HCT116 (cell line): ENCODE results near the gene VPS35L.

ENCODE experiments used
- CEBPB ChIP-seq: IDR thresholded peaks from 2 replicates; pipeline ENCODE4 v1.6.1; 2012; ENCODE audit warnings: low read depth
- EZH2 ChIP-seq: fragments of 200-600 bp; sonication (generic); IDR thresholded peaks from 2 replicates; pipeline ENCODE4 v1.6.1; 2017; ENCODE audit warnings: antibody characterized with exemption, mixed run types
- POLR2AphosphoS5 ChIP-seq: IDR thresholded peaks from 2 replicates; pipeline ENCODE4 v1.6.1; 2011; ENCODE audit warnings: mild to moderate bottlenecking, low read depth, low read length, moderate library complexity
- TF ChIP-seq, protein P1 (sequence below), 3 experiments: fragments of 200-600 bp in 1 of 3; sonication (generic) in 1 of 3; IDR thresholded peaks in 2 of 3; conservative IDR thresholded peaks in 1 of 3; 2 replicates each; pipeline ENCODE4 v1.5.1; 2012 to 2017; ENCODE audit warnings: low read depth in 2 of 3, low read length in 2 of 3, antibody characterized with exemption in 1 of 3, borderline replicate concordance in 1 of 3, control low read depth in 1 of 3, mild to moderate bottlenecking in 1 of 3, mixed read lengths in 1 of 3, mixed run types in 1 of 3, moderate library complexity in 1 of 3; ENCODE audit not compliant: insufficient read depth in 1 of 3
- TF ChIP-seq, protein P2 (sequence below): IDR thresholded peaks from 2 replicates; pipeline ENCODE4 v1.6.1; 2012

DNA sequence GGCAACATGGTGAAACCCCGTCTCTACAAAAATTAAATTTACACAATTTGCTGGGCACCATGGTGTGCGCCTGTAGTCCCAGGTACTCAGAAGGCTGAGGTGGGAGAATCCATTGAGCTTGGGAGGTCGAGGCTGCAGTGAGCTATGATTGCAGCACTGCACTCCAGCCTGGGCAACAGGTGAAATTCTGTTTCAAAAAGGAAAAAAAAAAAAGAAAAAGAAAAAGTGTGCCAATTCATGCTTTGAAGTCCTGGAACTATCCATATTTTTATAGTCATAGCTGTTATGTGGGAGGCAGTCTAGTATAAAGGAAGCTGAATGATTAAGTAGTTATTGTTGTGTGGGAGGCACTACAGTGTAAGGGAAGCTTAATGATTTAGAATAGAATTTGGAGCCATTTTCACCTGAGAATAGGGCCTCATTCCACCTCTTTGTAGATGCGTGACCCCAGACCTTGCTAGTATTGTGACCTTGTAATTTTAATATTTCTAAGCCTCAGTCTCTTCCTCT, 194.1 kb downstream of the VPS35L start:
- TF ChIP-seq, protein P1, sequence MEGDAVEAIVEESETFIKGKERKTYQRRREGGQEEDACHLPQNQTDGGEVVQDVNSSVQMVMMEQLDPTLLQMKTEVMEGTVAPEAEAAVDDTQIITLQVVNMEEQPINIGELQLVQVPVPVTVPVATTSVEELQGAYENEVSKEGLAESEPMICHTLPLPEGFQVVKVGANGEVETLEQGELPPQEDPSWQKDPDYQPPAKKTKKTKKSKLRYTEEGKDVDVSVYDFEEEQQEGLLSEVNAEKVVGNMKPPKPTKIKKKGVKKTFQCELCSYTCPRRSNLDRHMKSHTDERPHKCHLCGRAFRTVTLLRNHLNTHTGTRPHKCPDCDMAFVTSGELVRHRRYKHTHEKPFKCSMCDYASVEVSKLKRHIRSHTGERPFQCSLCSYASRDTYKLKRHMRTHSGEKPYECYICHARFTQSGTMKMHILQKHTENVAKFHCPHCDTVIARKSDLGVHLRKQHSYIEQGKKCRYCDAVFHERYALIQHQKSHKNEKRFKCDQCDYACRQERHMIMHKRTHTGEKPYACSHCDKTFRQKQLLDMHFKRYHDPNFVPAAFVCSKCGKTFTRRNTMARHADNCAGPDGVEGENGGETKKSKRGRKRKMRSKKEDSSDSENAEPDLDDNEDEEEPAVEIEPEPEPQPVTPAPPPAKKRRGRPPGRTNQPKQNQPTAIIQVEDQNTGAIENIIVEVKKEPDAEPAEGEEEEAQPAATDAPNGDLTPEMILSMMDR (IDR thresholded peaks at IDR 0.05 in 2 of 3, conservative IDR thresholded peaks at IDR 0.05 in 1 of 3; ENCODE audit: borderline replicate concordance in 1 of 3, insufficient read depth in 1 of 3, low read depth in 2 of 3, low read length in 2 of 3) = no peak
- TF ChIP-seq CEBPB (no peak), POLR2AphosphoS5 (no peak), EZH2 (no peak)
- TF ChIP-seq, protein P2, sequence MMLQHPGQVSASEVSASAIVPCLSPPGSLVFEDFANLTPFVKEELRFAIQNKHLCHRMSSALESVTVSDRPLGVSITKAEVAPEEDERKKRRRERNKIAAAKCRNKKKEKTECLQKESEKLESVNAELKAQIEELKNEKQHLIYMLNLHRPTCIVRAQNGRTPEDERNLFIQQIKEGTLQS = no peak
